SU-DHL-6 (cell line): Measurements from ENCODE around the gene ALOXE3.

Experiments
- EZH2phosphoT487 ChIP-seq: fragments of 200-600 bp; sonication (generic), shearing (Covaris generic); conservative IDR thresholded peaks from 2 replicates; pipeline ENCODE4 v1.6.1; 2018; ENCODE audit warnings: mild to moderate bottlenecking, antibody characterized with exemption, low read length, moderate library complexity, mixed read lengths
- TF ChIP-seq, protein P1 (sequence below): fragments of 200-600 bp; sonication (generic); IDR thresholded peaks from one replicate; pipeline ENCODE4 v1.5.1; 2017; ENCODE audit warnings: antibody characterized with exemption, mild to moderate bottlenecking, low read length, moderate library complexity; ENCODE audit not compliant: insufficient read depth, poor library complexity, severe bottlenecking

DNA sequence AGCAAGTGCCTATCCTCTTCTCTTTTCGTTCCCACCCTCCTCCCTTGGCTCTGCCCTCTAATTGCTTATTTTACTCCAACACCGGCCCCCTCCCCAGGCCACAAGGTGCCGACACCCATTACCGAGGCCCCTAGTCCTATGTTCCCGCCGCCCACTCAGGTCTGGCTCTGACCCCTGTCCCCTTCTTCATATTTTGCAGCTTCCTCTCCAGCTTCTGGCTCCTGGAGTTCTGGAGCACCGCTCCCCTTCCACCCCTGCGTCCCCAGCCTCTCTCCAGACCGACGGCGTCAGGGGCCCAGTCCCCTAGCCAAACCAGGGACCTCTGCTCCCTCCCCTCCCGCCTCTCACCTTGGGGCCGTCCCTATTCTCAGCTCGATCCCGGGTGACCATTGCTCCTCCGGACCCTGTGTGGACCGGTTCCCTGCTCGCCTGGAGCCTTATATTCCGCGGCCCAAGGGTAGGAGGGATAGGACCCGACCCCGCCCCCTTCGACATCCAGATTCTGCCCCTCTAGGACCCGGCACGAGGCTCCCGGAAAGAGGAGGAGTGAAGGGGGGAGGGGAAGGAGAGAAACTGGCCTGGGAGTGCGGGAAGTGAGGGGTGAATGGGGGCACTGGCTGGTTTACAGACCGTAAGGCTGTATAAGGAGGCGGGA lies 5.5 kb upstream of the ALOXE3 start, which contains the start of gene HES7:
- TF ChIP-seq, protein P1, sequence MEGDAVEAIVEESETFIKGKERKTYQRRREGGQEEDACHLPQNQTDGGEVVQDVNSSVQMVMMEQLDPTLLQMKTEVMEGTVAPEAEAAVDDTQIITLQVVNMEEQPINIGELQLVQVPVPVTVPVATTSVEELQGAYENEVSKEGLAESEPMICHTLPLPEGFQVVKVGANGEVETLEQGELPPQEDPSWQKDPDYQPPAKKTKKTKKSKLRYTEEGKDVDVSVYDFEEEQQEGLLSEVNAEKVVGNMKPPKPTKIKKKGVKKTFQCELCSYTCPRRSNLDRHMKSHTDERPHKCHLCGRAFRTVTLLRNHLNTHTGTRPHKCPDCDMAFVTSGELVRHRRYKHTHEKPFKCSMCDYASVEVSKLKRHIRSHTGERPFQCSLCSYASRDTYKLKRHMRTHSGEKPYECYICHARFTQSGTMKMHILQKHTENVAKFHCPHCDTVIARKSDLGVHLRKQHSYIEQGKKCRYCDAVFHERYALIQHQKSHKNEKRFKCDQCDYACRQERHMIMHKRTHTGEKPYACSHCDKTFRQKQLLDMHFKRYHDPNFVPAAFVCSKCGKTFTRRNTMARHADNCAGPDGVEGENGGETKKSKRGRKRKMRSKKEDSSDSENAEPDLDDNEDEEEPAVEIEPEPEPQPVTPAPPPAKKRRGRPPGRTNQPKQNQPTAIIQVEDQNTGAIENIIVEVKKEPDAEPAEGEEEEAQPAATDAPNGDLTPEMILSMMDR, result no peak
- TF ChIP-seq EZH2phosphoT487, result no peak
